GM23338 (cell line): ENCODE data around the gene FUT8. TPM values are rescaled to one million over a fixed set of nuclear protein-coding genes. Genes with fewer than 3 reads are reported as not detected.

ENCODE experiments used
- ATAC-seq: fragments of 200-7000 bp; cut with Tn5 transposase; 3 replicates; pipeline ENCODE4 v1.9.1; 2020
- DNase-seq: peaks from one replicate; pipeline ENCODE4 v3.0.0-alpha.2; 2015; ENCODE audit warnings: low spot score
- H2AFZ ChIP-seq: fragments of 200-600 bp; sonication (generic); 2 replicates; pipeline ENCODE4 v1.8.0; 2016; ENCODE audit warnings: antibody characterized with exemption, mild to moderate bottlenecking, moderate library complexity
- H3F3A ChIP-seq: fragments of 200-600 bp; sonication (generic); replicated peaks from 2 replicates; pipeline ENCODE4 v1.8.0; 2017; ENCODE audit warnings: antibody characterized with exemption, mixed run types, low read depth
- H3K27ac ChIP-seq: fragments of 200-600 bp; sonication (generic); 2 replicates; pipeline ENCODE4 v1.6.1; 2016; ENCODE audit warnings: low read depth
- H3K27me3 ChIP-seq: fragments of 200-600 bp; sonication (generic); 2 replicates; pipeline ENCODE4 v1.8.0; 2016; ENCODE audit warnings: mild to moderate bottlenecking, mixed run types, moderate library complexity; ENCODE audit not compliant: insufficient read depth
- H3K36me3 ChIP-seq: fragments of 200-600 bp; sonication (generic); 2 replicates; pipeline ENCODE4 v1.8.0; 2016; ENCODE audit warnings: mild to moderate bottlenecking; ENCODE audit not compliant: insufficient read depth
- H3K4me1 ChIP-seq: fragments of 200-600 bp; sonication (generic); 2 replicates; pipeline ENCODE4 v1.8.0; 2016; ENCODE audit warnings: mild to moderate bottlenecking, moderate library complexity; ENCODE audit not compliant: insufficient read depth
- H3K4me2 ChIP-seq: fragments of 200-600 bp; sonication (generic); 2 replicates; pipeline ENCODE4 v1.7.1; 2017; ENCODE audit warnings: mixed run types
- H3K4me3 ChIP-seq: fragments of 200-600 bp; sonication (generic); 2 replicates; pipeline ENCODE4 v1.6.1; 2016; ENCODE audit warnings: mixed run types
- H3K79me2 ChIP-seq: fragments of 200-600 bp; sonication (generic); replicated peaks from 2 replicates; pipeline ENCODE4 v1.8.0; 2017; ENCODE audit warnings: mild to moderate bottlenecking; ENCODE audit not compliant: insufficient read depth
- H3K9me2 ChIP-seq: fragments of 200-600 bp; sonication (generic); 2 replicates; pipeline ENCODE4 v1.8.0; 2017; ENCODE audit not compliant: insufficient read depth
- H4K20me1 ChIP-seq: fragments of 200-600 bp; sonication (generic); replicated peaks from 2 replicates; pipeline ENCODE4 v1.8.0; 2017; ENCODE audit warnings: mild to moderate bottlenecking; ENCODE audit not compliant: insufficient read depth
- H3K27ac Mint-ChIP-seq: 2 replicates; pipeline ENCODE4 v1.8.0; 2020; ENCODE audit warnings: inconsistent platforms, mild to moderate bottlenecking, moderate library complexity, mixed read lengths
- H3K27me3 Mint-ChIP-seq: 3 replicates; pipeline ENCODE4 v1.8.0; 2022; ENCODE audit warnings: low read depth, mild to moderate bottlenecking, moderate library complexity, mixed read lengths, inconsistent platforms; ENCODE audit not compliant: insufficient read depth, poor library complexity
- H3K36me3 Mint-ChIP-seq: 3 replicates; pipeline ENCODE4 v1.8.0; 2021; ENCODE audit warnings: low read depth, mild to moderate bottlenecking, inconsistent platforms, moderate library complexity, mixed read lengths
- H3K4me1 Mint-ChIP-seq: 3 replicates; pipeline ENCODE4 v1.8.0; 2020; ENCODE audit warnings: mild to moderate bottlenecking, inconsistent platforms, mixed read lengths
- H3K4me3 Mint-ChIP-seq: 3 replicates; pipeline ENCODE4 v1.8.0; 2021; ENCODE audit warnings: moderate library complexity, mild to moderate bottlenecking, inconsistent platforms, mixed read lengths
- H3K9me3 Mint-ChIP-seq: 3 replicates; pipeline ENCODE4 v1.8.0; 2020; ENCODE audit warnings: moderate library complexity, mild to moderate bottlenecking, inconsistent platforms, mixed read lengths
- CREB1 ChIP-seq: fragments of 250-450 bp; sonication (Bioruptor Pico); IDR thresholded peaks from 2 replicates; pipeline ENCODE4 v1.5.0; 2020; ENCODE audit warnings: low read depth, mild to moderate bottlenecking, moderate library complexity
- CTCF ChIP-seq, 2 experiments: fragments of 200-600 bp in 1 of 2; sonication (generic) in 1 of 2; conservative IDR thresholded peaks; 2 replicates each; pipeline versions ENCODE4 v1.5.1 to v1.6.1; 2016 to 2017; ENCODE audit warnings: antibody characterized with exemption in 2 of 2, low read depth in 2 of 2, mild to moderate bottlenecking in 2 of 2, moderate library complexity in 1 of 2
- EZH2 ChIP-seq: fragments of 200-600 bp; sonication (generic); IDR thresholded peaks from one replicate; pipeline ENCODE4 v1.8.0; 2017; ENCODE audit warnings: antibody characterized with exemption, mild to moderate bottlenecking, low read depth; ENCODE audit not compliant: unreplicated experiment
- EZH2phosphoT487 ChIP-seq: fragments of 200-600 bp; sonication (generic); IDR thresholded peaks from one replicate; pipeline ENCODE4 v1.8.1; 2018; ENCODE audit warnings: antibody characterized with exemption; ENCODE audit not compliant: unreplicated experiment
- JUNB ChIP-seq: IDR thresholded peaks from one replicate; pipeline ENCODE4 v1.6.1; 2016; ENCODE audit warnings: antibody characterized with exemption; ENCODE audit not compliant: unreplicated experiment
- NANOG ChIP-seq: IDR thresholded peaks from 2 replicates; pipeline ENCODE4 v1.6.1; 2016; ENCODE audit warnings: antibody characterized with exemption, borderline replicate concordance
- POLR2AphosphoS5 ChIP-seq: IDR thresholded peaks from 2 replicates; pipeline ENCODE4 v1.6.1; 2016; ENCODE audit warnings: antibody characterized with exemption, low read depth
- STAT1 ChIP-seq: IDR thresholded peaks from one replicate; pipeline ENCODE4 v1.6.1; 2016; ENCODE audit warnings: antibody characterized with exemption; ENCODE audit not compliant: unreplicated experiment
- ZNF114 ChIP-seq: fragments of 250-450 bp; sonication (Bioruptor Pico); IDR thresholded peaks from 2 replicates; pipeline ENCODE4 v1.5.0; 2020; ENCODE audit warnings: mild to moderate bottlenecking, moderate library complexity
- polyA plus RNA-seq: library from polyadenylated mRNA; unstranded; fragments of >200 nt; fragmentation: Nextera tagmentation; extraction: Ambion mirVana; gene quantifications from 2 replicates; pipeline ENCODE4 v1.2.1, GENCODE V29; 2016
- total RNA-seq: library from RNA; depleted of rRNA; stranded (reverse); fragments of >200 nt; shearing (Covaris generic); gene quantifications from 2 replicates; pipeline ENCODE4 v1.2.3, GENCODE V29; 2014
- TF ChIP-seq, protein P1 (sequence below): fragments of 250-450 bp; sonication (Bioruptor Pico); IDR thresholded peaks from 2 replicates; pipeline ENCODE4 v1.5.0; 2020; ENCODE audit warnings: mild to moderate bottlenecking, moderate library complexity
- TF ChIP-seq, protein P2 (sequence below): IDR thresholded peaks from 2 replicates; pipeline ENCODE4 v1.6.1; 2016; ENCODE audit warnings: antibody characterized with exemption

Gene FUT8
- total and polyA plus RNA-seq, 2 experiments from 2014 or later, result 8.2 to 23.2 TPM

DNA sequence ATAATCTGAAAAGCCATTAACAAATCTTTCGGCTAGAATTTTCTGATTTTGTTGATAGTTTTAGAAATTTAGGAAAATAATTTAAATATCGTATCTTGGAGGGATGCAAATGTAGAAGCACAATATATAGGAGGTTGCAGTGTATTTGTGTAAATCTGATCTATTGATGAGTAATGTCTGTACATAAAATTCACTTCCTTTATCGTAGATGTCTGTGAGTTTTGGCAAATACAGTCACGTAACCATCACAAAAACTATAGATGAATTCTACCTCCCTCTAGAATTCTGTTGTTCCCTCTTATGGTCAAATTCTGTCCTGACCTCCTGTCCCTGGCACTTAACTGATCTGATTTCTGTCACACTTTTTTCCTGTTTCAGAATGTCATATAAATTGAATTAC lies 151.8 kb downstream of the FUT8 start:
- H3K27me3 Mint-ChIP-seq, result no peaks in the 10 kb centered on the region
- H3K4me2 ChIP-seq, result no peak overlapping the region

More for the DNA sequence above, 151.8 kb downstream of the FUT8 start:
- DNase-seq, result no peak
- H3K9me2 ChIP-seq, result no peaks in the 10 kb centered on the region
- H3K4me3 ChIP-seq, result no peak overlapping the region
- H3K27me3 ChIP-seq, result no peaks in the 10 kb centered on the region
- H3K4me3 Mint-ChIP-seq, result no peak overlapping the region
- no peak overlapping the region for H2AFZ ChIP-seq
- ATAC-seq, result no peak
- H3K4me1 Mint-ChIP-seq, result peaks cover 7% of the 10 kb centered on the region; the same call in 2 of the 3 replicates
- H3K36me3 Mint-ChIP-seq, result peaks cover 3% of the 10 kb centered on the region; the same call in 2 of the 3 replicates
- no peaks in the 10 kb centered on the region for H4K20me1 ChIP-seq
- TF ChIP-seq CTCF (conservative IDR thresholded peaks at IDR 0.05; ENCODE audit: low read depth in 2 of 2) (no peak), ZNF114 (CRISPR knock-in tag) (no peak), EZH2 (no peak), NANOG (no peak), CREB1 (CRISPR knock-in tag) (no peak), POLR2AphosphoS5 (no peak), STAT1 (no peak), EZH2phosphoT487 (no peak), JUNB (no peak)
- TF ChIP-seq, protein P1, sequence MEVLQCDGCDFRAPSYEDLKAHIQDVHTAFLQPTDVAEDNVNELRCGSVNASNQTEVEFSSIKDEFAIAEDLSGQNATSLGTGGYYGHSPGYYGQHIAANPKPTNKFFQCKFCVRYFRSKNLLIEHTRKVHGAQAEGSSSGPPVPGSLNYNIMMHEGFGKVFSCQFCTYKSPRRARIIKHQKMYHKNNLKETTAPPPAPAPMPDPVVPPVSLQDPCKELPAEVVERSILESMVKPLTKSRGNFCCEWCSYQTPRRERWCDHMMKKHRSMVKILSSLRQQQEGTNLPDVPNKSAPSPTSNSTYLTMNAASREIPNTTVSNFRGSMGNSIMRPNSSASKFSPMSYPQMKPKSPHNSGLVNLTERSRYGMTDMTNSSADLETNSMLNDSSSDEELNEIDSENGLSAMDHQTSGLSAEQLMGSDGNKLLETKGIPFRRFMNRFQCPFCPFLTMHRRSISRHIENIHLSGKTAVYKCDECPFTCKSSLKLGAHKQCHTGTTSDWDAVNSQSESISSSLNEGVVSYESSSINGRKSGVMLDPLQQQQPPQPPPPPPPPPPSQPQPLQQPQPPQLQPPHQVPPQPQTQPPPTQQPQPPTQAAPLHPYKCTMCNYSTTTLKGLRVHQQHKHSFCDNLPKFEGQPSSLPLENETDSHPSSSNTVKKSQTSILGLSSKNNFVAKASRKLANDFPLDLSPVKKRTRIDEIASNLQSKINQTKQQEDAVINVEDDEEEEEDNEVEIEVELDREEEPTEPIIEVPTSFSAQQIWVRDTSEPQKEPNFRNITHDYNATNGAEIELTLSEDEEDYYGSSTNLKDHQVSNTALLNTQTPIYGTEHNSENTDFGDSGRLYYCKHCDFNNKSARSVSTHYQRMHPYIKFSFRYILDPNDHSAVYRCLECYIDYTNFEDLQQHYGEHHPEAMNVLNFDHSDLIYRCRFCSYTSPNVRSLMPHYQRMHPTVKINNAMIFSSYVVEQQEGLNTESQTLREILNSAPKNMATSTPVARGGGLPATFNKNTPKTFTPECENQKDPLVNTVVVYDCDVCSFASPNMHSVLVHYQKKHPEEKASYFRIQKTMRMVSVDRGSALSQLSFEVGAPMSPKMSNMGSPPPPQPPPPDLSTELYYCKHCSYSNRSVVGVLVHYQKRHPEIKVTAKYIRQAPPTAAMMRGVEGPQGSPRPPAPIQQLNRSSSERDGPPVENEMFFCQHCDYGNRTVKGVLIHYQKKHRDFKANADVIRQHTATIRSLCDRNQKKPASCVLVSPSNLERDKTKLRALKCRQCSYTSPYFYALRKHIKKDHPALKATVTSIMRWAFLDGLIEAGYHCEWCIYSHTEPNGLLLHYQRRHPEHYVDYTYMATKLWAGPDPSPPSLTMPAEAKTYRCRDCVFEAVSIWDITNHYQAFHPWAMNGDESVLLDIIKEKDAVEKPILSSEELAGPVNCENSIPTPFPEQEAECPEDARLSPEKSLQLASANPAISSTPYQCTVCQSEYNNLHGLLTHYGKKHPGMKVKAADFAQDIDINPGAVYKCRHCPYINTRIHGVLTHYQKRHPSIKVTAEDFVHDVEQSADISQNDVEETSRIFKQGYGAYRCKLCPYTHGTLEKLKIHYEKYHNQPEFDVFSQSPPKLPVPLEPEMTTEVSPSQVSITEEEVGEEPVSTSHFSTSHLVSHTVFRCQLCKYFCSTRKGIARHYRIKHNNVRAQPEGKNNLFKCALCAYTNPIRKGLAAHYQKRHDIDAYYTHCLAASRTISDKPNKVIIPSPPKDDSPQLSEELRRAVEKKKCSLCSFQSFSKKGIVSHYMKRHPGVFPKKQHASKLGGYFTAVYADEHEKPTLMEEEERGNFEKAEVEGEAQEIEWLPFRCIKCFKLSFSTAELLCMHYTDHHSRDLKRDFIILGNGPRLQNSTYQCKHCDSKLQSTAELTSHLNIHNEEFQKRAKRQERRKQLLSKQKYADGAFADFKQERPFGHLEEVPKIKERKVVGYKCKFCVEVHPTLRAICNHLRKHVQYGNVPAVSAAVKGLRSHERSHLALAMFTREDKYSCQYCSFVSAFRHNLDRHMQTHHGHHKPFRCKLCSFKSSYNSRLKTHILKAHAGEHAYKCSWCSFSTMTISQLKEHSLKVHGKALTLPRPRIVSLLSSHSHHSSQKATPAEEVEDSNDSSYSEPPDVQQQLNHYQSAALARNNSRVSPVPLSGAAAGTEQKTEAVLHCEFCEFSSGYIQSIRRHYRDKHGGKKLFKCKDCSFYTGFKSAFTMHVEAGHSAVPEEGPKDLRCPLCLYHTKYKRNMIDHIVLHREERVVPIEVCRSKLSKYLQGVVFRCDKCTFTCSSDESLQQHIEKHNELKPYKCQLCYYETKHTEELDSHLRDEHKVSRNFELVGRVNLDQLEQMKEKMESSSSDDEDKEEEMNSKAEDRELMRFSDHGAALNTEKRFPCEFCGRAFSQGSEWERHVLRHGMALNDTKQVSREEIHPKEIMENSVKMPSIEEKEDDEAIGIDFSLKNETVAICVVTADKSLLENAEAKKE, result no peak
- TF ChIP-seq, protein P2, sequence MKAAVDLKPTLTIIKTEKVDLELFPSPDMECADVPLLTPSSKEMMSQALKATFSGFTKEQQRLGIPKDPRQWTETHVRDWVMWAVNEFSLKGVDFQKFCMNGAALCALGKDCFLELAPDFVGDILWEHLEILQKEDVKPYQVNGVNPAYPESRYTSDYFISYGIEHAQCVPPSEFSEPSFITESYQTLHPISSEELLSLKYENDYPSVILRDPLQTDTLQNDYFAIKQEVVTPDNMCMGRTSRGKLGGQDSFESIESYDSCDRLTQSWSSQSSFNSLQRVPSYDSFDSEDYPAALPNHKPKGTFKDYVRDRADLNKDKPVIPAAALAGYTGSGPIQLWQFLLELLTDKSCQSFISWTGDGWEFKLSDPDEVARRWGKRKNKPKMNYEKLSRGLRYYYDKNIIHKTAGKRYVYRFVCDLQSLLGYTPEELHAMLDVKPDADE, result no peak
- no peak overlapping the region for H3K27ac Mint-ChIP-seq
- no peaks in the 10 kb centered on the region for H3K36me3 ChIP-seq
- H3K4me1 ChIP-seq, result peaks cover 12% of the 10 kb centered on the region
- no peaks in the 10 kb centered on the region for H3K79me2 ChIP-seq
- no peaks in the 10 kb centered on the region for H3F3A ChIP-seq
- H3K9me3 Mint-ChIP-seq, result no peaks in the 10 kb centered on the region
- no peak overlapping the region for H3K27ac ChIP-seq
